ENCODE results near the gene RABL6.
"Not testable (repeated sequence)": the region's sequence is repeated elsewhere in the genome, so short reads cannot be mapped to it uniquely, and the experiment has no call there.

Gene RABL6

GRCh38 chr9:136833381-136834048 is 25.8 kb downstream of the RABL6 start:
- DNase-seq (ENCODE audit: extremely low read depth in 1 of 2, low read depth in 1 of 2): not testable (repeated sequence)

- DNase-seq (ENCODE audit: extremely low read depth in 1 of 2, low read depth in 1 of 2): no peak
Observed at GRCh38 chr9:136835162-136835931, 27.6 kb downstream of the RABL6 start.

- no peak for DNase-seq (ENCODE audit: extremely low read depth in 1 of 2, low read depth in 1 of 2)
Observed at GRCh38 chr9:136835932-136836904, 28.5 kb downstream of the RABL6 start.

GRCh38 chr9:136837146-136837855 is 29.6 kb downstream of the RABL6 start:
- no peak for DNase-seq (ENCODE audit: extremely low read depth in 1 of 2, low read depth in 1 of 2)

GRCh38 chr9:136837856-136838277 is 30.1 kb downstream of the RABL6 start:
- DNase-seq (ENCODE audit: extremely low read depth in 1 of 2, low read depth in 1 of 2): not testable (repeated sequence)

DNA sequence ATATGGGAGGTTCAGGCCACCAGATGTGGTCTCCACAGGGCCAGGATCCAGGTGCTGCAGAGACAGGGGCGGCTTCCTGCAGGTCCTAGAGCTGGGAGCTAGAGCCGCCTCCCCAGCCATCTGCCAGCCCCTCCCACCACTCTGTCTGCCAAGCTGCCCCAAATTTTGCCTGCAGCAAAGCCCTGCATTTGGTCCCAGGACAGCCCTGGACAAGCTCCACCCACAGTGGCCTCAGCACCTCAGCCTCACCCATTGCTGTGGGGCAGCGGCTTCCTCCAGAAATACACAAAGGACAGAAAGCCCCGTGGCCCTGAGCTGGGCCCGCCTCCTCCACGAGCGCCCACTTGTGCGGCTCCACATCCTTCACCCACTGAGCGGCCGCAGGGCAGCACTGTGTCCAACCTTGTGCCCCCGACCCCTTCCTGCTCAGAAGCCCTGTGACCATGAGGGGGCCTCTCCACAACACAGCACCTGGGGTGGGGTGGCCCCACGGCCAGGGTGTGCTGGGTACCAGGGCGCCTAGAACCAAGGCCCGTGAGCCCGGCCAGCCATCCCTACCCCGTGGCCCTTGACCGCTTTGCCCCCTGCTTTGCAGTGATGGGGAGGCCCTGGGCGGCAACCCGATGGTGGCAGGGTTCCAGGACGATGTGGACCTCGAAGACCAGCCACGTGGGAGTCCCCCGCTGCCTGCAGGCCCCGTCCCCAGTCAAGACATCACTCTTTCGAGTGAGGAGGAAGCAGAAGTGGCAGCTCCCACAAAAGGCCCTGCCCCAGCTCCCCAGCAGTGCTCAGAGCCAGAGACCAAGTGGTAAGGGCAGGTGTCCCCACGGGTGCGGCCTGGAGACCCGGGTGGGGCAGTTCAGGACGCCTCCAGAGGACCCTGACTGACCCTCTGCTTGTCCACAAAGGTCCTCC is 30.8 kb downstream of the RABL6 start:
- DNase-seq (ENCODE audit: extremely low read depth in 1 of 2, low read depth in 1 of 2): no peak

DNA sequence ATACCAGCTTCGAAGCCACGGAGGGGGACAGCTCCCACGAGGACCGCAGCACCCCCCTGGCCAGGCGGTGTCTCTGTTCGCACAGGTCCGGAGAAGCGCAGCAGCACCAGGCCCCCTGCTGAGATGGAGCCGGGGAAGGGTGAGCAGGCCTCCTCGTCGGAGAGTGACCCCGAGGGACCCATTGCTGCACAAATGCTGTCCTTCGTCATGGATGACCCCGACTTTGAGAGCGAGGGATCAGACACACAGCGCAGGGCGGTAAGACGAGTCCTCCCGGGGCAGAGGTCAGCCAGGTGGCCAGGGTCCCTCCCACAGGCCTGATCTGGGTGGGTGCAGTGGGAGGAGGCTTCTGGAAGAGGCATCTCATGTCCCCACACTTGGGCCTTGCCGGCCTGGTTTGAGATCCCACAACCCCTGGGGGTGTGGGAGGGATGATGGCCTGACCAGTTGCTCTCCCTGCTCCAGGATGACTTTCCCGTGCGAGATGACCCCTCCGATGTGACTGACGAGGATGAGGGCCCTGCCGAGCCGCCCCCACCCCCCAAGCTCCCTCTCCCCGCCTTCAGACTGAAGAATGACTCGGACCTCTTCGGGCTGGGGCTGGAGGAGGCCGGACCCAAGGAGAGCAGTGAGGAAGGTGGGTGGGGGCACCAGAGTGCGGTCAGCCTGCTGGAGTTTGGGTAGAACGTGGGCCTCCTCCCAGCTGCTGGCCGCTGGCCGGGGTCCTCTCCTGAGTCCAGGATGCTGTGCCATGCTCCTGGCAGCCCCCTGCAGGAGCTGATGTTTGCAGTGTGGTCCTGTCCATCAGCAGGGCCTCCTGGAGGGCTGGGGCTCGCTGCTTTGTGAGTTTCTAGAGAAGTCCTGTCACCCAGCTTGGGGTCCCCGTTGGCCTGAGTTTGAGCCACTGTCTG is 31.7 kb downstream of the RABL6 start:
- no peak for DNase-seq (ENCODE audit: extremely low read depth in 1 of 2, low read depth in 1 of 2)

DNA sequence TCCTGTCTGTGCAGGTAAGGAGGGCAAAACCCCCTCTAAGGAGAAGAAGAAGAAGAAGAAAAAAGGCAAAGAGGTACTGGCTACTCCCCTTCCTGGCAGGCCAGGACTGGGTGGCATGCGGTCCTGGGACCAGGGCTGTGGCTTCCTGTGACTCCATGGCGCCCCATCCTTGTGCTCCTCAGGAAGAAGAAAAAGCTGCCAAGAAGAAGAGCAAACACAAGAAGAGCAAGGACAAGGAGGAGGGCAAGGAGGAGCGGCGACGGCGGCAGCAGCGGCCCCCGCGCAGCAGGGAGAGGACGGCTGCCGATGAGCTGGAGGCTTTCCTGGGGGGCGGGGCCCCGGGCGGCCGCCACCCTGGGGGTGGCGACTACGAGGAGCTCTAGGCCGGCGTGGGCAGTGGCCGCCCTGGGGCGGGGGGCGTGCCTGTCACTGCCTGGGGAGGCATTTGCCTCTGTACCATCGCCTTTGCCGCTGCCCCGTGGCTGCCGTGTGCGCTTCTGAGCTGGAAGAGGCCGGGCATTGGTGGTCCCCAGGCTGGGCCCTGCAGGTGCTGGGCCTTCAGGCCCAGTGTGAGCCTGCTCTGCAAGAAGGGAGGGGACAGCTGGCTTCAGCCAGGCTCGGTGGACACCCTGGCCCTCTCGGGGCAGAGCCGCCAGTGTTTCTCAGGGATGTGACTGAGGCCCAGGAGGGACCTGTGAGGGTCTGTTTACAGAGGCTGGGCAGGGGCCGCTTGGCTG is 32.6 kb downstream of the RABL6 start:
- DNase-seq (ENCODE audit: extremely low read depth in 1 of 2, low read depth in 1 of 2): no peak

DNA sequence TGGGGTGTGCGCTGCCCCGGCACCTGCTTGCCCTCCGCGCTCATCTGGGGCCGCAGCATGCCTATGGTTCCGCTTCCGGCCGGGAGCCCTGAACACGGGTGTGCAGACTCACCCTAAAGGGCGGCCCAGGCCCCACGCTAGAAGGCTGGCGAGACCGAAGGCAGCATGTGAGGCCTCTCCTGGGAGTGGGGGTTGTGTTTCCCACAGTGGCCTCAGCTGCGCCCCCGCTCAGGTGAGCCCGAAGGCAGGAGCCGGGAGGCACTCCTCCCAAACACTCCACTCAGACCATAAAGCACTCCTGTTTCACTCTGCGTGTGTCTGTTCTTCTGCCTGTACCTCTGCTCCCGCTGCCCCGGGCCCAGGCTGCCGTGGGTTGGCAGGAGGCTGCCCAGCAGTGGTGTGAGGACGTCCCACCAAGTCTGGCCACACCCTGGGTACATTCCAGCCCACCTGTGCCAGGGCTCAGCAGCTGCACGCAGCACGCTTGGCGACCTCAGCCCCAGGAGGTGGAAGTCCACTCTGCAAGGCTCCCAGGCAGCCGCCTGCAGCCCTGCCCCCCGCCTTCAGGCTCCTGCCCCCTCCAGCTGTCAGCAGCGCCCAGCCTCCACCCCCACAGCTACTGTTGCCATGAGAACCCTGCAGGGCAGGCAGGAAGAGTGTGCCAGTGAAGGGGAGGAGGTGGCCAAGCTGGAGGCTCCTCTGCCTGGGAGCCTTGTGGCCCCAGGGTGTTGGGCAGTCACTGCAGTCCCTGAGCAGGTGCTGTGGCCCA is 33.3 kb downstream of the RABL6 start:
- DNase-seq (ENCODE audit: extremely low read depth in 1 of 2, low read depth in 1 of 2): no peak

GRCh38 chr9:136841646-136842379 is 34.1 kb downstream of the RABL6 start:
- DNase-seq (ENCODE audit: extremely low read depth in 1 of 2, low read depth in 1 of 2): not testable (repeated sequence)

DNA sequence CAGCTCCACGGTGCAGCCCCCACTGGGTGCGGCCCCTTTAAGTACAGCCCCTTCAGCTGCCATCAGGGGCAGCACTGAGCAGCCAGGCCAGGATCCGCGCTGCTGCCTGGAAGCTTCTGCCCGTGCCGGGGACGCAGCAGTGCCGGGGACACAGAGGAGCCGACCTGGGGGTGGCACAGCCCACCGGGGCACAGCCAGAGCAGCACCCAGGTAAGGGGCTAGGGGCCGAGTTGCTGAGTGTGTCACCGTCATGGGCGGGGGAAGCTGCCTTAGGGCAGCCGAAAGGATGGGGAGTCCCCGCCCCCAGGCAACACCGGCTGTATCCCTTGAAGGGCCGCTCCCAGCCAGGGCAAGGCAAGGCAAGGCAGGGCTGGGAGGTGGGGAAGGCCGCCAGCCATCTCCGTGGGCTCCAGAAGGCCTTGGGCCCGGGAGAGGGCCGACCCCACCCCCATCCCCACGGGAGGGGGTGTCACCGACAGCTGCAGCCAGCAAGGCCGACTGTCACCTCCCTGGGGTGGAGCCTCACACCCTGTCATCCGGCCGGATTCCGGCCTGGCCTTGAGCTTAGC is 34.7 kb downstream of the RABL6 start, which contains the start of gene AJM1:
AJM1 (plus strand) TSS at position 99 of the 569 bp plus-strand sequence. CDS start 1,937 bp downstream, outside the sequence.
- DNase-seq (ENCODE audit: extremely low read depth in 1 of 2, low read depth in 1 of 2): peak; percentile 40 to 66

DNA sequence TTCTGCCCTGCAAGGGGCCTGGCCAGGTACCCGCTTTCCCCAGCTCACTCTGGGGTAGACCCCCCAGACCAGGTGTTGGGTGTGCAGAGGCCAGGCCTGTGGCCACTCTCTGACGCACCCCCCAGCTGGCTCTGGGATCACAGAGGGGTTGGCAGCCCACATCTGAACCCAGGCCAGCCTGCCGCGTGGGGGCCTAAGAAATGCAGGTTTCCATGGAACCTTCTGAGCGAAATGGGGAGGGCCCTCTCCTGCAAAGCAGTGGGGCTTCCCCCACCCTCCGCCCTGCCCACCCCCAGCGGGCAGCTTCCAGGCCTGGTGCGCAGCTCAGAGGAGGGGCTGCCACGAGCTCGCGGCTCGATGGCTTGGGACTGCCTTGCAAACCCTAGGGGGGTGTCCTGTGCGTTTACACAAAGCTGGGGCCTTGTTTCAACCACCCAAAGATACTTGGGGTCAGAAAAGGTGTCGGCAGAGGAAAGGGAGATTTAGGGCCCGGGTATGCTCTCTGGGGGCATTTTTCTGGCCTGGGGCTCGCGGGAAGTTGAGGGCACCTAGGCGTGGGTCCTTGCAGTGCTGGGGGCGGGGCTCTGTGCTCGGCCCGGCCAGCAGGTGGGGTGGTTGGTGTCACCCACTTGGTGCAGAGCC is 35.5 kb downstream of the RABL6 start:
- not testable (repeated sequence) for DNase-seq (ENCODE audit: extremely low read depth in 1 of 2, low read depth in 1 of 2)

DNA sequence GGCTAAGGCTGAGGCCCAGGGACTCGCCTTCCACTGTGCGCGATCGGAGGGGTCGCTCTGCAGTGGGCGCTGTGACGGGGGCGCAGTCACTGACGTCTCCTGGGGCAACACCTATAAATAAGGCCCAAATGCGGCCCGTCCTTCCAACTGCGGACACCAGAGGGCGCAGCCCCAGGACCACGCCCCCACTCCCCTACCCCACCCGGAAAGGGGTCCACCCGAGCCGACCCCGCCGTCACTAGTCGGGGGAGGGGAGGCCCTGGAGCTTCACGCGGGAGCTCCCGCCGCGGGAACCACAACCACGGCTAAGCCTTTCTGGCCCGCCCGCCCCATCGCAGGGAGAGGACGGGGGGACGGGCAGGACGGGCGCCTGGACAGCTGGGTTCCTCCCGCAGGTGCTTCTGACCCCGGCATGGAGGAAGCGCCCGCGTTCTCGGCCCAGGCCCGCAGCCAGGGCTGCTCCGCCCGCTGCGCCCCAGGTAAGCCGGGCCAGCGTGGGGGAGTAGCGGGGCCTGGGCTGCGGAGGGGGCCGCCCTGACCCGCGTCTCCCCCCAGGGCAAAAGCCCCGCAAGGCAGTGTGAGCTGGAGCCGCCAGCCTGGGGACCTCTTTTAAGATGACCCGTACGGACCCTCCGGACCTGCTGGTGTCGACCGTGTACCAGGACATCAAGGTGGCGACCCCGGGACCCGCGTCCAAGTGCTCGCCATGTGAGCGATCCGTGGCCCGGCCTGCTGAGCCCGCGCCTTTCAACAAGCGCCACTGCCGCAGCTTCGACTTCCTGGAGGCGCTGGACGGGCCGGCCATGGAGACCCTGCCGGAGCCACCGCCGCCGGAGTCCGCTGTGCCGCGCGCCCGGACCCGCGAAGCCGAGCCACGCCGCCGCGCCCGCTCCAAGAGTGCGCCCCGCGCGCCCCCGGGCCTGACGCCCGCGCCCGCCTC is 36.3 kb downstream of the RABL6 start:
- peak in 1 of 2 donors; percentile 46 for DNase-seq (ENCODE audit: extremely low read depth in 1 of 2, low read depth in 1 of 2)

DNA sequence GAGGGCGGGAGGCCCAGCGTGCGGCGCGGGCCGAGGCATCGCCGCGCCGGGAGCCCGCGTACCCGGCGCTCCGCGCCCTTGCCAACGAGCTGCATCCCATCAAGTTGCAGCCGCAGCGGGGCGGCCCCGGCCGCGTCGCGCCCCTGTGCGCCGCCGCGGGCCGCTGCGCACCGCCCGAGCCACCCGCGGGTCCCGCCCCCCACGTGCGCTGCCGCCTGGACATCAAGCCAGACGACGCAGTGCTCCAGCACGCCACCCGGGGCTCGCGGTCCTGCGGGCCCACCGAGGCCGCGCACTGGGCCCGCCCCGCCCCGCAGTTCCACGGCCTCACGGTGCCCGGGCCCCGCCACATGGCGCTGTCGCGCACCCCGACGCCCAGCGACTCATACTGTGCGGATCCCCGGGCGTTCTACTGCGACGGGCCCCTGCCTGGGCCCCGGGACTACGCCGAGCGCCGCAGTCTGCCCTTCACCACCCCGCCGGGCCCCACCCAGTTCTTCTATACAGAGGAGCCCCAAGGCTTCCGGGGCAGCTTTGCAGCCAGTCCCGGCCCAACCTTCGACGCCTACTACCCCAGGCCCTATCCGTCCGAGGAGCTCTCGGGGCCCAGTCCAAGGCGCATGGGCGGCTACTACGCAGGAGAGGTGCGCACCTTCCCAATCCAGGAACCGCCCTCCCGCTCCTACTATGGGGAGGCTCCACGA is 37.2 kb downstream of the RABL6 start:
- no peak for DNase-seq (ENCODE audit: extremely low read depth in 1 of 2, low read depth in 1 of 2)
